H4 (cell line): Measurements from ENCODE around the gene ATP9B. TPM values are rescaled to one million over a fixed set of nuclear protein-coding genes. Genes with fewer than 3 reads are reported as not detected.
"Not testable (repeated sequence)": the region's sequence is repeated elsewhere in the genome, so short reads cannot be mapped to it uniquely, and the experiment has no call there.

Experiments used
- DNase-seq: peaks from one replicate; pipeline ENCODE4 v3.0.0-alpha.2; 2015; ENCODE audit warnings: low spot score
- total RNA-seq: library from RNA; depleted of rRNA; stranded (reverse); fragments of >200 nt; shearing (Covaris generic); gene quantifications from 2 replicates; pipeline ENCODE4 v1.2.3, GENCODE V29; 2014

The ATP9B gene
- total RNA-seq, 1 experiment from 2014 or later = 9.4 TPM

DNA sequence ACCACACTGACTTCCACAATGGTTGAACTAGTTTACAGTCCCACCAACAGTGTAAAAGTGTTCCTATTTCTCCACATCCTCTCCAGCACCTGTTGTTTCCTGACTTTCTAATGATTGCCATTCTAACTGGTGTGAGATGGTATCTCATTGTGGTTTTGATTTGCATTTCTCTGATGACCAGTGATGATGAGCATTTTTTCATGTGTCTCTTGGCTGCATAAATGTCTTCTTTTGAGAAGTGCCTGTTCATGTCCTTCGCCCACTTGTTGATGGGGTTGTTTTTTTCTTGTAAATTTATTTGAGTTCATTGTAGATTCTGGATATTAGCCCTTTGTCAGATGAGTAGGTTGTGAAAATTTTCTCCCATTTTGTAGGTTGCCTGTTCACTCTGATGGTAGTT is 216.0 kb downstream of the ATP9B start:
- not testable (repeated sequence) for DNase-seq

DNA sequence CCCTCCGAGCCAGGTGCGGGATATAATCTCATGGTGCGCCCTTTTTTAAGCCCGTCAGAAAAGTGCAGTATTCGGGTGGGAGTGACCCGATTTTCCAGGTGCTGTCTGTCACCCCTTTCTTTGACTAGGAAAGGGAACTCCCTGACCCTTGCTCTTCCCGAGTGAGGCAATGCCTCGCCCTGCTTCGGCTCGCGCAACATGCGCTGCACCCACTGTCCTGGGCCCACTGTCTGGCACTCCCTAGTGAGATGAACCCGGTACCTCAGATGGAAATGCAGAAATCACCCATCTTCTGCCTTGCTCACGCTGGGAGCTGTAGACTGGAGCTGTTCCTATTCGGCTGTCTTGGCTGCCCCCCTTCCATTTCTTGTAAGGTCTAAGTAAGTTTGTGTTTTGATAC is 221.2 kb downstream of the ATP9B start:
- DNase-seq = not testable (repeated sequence)

GRCh38 chr18:79290876-79291275 is 221.7 kb downstream of the ATP9B start:
- no peak for DNase-seq

DNA sequence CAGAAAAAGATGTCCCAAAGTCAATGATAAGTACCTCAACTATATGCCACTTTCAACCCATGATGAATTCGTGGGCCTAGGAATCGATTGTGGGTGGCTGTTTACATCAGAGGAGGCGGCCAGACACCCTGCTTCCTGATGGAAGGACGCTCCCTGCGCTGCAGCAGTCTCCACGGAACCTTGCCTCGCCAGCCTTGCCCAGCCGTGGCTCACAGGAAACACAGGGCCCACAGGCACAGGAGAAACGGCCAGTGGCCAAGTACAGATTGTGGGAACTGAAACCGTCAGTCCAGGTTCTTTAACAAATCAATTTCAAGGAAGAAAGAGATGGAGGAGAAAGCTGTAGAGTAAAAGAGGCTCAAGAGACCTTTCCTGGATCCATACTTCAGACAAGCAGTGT is 225.0 kb downstream of the ATP9B start:
- DNase-seq = no peak

DNA sequence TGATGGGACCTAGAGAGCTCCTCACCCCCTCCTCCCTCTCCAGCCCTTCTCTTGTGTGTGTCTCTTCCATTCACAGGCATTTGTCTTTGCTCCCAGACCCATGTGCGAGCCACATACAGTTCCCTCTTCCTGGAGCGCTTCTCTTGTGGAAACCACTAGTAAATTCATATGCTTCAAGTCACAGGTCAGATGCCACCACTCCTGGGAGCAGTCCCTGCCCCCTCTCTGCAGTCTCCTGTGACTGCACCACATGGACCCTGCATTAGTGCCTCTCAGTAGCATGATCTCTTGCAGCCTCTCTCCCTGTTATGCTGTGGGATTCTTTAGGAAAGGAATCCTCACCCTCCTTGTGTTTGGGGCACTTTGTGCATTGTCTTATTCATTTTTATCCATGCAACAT is 230.1 kb downstream of the ATP9B start:
- DNase-seq = no peak

- DNase-seq = no peak
Measured at GRCh38 chr18:79299711-79300110, 230.5 kb downstream of the ATP9B start.

- no peak for DNase-seq
Measured at GRCh38 chr18:79300413-79300812, 231.2 kb downstream of the ATP9B start.

DNA sequence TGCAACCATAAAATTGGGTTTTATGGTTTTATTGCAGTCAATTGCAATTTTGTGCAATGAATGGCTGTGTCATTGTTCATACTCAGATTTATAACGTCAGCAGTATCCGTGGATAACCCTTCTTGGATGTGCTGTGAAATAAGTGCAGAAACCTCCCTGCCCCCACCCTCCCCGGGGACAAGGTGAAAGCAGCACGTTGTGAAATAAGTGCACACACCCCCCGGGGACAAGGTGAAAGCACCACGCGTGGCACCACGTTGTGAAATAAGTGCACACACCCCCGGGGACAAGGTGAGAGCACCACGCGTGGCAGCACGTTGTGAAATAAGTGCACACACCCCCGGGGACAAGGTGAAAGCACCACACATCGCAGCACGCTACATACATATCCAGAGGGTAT is 232.9 kb downstream of the ATP9B start:
- DNase-seq = no peak

GRCh38 chr18:79305911-79306310 is 236.7 kb downstream of the ATP9B start:
- DNase-seq = no peak

DNA sequence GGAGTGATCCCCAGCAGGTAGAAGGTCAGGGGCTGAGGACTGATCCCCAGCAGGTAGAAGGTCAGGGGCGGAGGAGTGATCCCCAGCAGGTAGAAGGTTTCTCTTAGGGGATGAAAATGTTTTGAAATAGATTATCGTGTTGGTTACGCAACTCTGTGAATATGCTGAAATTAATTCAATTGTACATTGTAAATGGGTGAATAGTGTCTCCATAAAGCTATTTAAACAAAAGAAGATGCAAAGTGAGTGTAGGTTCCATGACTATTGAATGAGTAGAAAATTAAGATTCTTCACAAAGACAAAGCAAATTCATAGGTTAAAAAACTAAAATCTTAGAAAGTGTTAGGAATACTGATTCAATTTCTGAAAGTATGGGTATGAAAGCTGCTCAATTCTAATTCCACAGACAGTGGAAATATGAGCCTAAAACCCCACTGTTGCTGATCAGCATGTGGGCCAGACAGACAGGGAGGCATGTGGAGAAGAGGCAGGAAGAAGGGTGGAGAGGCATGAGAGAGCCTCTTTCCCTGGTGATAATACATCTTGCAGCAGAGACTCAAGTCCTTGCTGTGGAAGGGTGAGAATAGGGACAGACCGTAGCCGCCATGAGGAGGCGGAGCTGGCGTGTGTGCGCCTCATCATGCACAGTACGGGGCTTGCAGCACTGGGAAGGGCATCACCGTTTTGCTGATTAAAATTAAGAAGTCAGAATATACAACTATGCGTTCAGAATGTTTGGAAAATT is 240.6 kb downstream of the ATP9B start:
- no peak for DNase-seq

- DNase-seq = no peak
Measured at GRCh38 chr18:79314838-79315388, 245.7 kb downstream of the ATP9B start.

- DNase-seq = no peak
Measured at GRCh38 chr18:79315596-79315995, 246.4 kb downstream of the ATP9B start.

GRCh38 chr18:79317703-79318102 is 248.5 kb downstream of the ATP9B start:
- no peak for DNase-seq

DNA sequence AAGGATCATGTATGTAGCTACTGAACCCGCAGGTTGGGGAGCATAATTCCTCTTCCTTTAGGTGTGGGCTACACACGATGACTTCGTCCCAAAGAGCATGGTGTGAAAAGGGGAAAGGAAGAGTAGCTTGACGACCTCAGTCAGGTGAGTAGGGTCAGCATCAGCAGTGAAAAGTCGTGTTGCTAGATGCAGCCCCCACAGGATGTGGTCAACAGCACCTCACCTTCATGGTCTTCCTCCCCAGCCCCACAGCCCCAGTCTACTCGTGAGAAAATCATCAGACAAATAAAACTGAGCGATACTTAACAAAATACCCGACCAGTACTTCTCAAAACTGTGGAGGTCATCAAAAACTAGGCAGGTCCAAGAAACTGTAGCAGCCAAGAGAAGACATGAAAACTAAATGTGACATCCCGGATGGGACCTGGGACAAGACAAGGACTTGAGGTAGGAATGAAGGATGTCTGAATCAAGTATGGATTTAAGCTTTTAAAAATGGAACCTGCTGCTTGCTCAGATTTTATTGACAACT is 249.0 kb downstream of the ATP9B start:
- DNase-seq = no peak

DNA sequence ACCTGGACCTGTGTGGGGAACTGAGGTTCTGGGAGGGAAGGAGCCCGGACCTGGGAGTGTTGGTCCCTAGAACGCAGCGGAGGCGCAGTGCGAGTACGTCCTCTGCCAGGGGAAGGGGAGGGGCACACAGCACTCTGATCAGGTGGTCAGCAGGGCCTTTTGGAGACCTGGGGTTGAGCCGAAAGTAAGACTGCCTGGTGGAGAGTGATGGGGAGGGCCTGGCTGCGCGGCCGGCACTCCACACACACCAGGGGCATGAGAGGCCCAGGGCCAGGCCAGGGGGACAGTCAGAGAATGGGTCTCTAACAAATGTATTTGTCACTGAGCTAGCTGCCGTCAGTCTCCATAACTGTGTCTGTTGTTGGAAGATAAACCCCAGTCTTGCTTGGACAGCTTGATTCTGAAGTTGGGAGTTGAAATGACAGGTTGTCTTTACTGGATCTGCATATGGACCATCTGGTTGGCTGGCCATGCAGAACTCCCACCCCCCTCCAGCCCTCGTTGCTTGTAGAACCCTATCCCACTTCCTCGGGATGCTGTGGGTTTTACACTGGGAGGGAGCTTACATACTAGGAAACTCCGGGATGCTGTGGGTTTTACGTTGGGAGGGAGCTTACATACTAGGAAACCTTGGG is 251.1 kb downstream of the ATP9B start:
- DNase-seq = no peak

GRCh38 chr18:79321625-79322405 is 252.6 kb downstream of the ATP9B start:
- no peak for DNase-seq

GRCh38 chr18:79322441-79322840 is 253.2 kb downstream of the ATP9B start:
- no peak for DNase-seq

DNA sequence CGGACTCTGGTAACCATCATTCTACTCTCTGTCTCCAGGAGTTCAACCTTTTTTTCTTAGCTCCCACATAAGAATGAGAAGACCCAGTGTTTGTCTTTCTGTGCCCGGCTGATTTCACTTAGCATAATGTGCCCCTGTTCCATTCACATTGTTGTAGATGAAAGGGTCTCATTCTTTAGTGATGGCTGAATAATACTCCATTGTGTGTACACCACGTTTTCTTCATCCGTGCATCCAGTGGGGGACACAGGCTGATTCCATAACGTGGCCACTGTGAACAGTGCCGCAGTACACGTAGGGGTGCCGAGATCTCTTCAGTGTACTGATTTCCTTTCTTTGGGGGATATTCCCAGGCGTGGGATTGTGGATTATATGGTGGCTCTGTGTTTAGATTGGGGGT is 254.3 kb downstream of the ATP9B start:
- DNase-seq = no peak

DNA sequence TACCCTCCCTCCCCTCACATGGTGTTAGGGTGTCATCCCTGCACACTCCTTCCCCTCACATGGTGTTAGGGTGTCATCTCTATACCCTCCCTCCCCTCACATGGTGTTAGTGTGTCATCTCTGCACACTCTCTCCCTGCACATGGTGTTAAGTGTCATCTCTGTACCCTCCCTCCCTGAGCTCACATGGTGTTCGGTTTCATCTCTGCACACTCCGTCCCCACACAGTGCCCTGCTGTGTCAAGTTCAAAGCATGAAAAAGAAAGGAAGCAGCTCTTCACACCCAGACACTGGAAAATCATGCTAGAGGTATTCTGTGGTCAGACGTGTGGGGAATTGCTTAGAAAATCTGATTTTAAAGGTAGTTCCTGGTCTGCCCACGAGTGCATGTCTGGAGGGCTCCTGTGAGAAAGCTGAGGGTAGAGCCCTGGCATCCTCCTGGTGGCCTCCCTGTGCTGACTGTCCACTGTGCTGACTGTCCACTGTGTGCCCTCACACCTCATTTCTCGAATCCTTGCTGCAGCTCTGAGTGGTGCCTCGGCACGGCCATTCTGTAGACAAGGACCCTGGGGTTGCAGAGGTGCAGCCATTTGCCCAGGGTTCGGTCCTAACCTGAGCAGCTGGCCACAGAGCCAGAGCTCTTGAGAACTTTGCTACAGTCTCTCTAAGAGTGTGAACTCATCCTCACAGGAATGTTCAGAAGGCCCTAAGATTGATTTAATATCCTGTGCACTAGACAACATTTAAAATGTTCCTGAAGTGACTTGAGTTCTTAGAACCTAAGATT is 257.4 kb downstream of the ATP9B start:
- no peak for DNase-seq

GRCh38 chr18:79327199-79327721 is 258.1 kb downstream of the ATP9B start:
- no peak for DNase-seq

GRCh38 chr18:79327915-79328314 is 258.7 kb downstream of the ATP9B start:
- DNase-seq = not testable (repeated sequence)
